ENCODE results near the gene L3MBTL1. TPM values are rescaled to one million over a fixed set of nuclear protein-coding genes. Genes with fewer than 3 reads are reported as not detected.

L3MBTL1 gene
- total RNA-seq, 1 donor, result 7.8 TPM

- H3K4me3 ChIP-seq (ENCODE audit: low read depth, low read length), result no peak overlapping the region
- DNase-seq (ENCODE audit: low read depth), result no peak
- TF ChIP-seq, protein P1, sequence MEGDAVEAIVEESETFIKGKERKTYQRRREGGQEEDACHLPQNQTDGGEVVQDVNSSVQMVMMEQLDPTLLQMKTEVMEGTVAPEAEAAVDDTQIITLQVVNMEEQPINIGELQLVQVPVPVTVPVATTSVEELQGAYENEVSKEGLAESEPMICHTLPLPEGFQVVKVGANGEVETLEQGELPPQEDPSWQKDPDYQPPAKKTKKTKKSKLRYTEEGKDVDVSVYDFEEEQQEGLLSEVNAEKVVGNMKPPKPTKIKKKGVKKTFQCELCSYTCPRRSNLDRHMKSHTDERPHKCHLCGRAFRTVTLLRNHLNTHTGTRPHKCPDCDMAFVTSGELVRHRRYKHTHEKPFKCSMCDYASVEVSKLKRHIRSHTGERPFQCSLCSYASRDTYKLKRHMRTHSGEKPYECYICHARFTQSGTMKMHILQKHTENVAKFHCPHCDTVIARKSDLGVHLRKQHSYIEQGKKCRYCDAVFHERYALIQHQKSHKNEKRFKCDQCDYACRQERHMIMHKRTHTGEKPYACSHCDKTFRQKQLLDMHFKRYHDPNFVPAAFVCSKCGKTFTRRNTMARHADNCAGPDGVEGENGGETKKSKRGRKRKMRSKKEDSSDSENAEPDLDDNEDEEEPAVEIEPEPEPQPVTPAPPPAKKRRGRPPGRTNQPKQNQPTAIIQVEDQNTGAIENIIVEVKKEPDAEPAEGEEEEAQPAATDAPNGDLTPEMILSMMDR (IDR thresholded peaks at IDR 0.05; ENCODE audit: insufficient read depth, low read depth, low read length), result no peak
Measured at GRCh38 chr20:43538878-43539700, 31.6 kb downstream of the L3MBTL1 start.

DNA sequence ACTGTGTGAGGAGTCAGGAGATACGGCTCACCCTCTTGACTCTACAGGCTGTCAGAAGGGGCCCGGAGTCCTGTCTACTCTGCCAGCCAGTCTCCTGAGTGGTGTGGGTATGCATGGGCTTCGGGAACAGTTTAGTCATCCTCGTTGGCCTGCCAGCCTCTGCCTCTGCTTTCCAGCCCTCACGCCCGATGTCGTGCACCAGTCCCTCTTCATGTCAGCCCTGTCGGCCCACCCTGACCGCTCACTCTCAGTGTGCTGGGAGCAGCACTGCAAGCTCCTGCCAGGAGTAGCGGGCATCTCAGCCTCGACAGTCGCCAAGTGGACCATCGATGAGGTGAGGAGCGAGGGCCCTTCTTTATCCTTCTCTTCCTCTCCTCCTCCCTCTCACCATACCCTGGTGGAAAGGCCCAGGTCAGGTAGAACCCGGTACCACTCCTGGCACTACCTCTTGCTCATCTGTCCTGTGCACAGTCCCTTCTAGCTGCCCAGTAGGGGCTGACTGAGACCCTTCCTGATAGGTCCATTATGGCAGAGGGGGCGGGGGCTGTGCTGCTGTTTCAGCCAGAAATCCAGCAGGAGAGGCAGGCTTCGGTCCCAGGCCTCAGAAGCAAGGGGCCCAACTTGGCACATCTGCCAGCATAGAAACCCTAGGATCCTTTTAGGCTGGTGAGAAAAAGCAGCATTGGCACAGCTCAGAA, 32.6 kb downstream of the L3MBTL1 start:
- no peak for DNase-seq (ENCODE audit: low read depth)
- TF ChIP-seq, protein P1 (IDR thresholded peaks at IDR 0.05; ENCODE audit: insufficient read depth, low read depth, low read length), result no peak
- no peak overlapping the region for H3K4me3 ChIP-seq (ENCODE audit: low read depth, low read length)

DNA sequence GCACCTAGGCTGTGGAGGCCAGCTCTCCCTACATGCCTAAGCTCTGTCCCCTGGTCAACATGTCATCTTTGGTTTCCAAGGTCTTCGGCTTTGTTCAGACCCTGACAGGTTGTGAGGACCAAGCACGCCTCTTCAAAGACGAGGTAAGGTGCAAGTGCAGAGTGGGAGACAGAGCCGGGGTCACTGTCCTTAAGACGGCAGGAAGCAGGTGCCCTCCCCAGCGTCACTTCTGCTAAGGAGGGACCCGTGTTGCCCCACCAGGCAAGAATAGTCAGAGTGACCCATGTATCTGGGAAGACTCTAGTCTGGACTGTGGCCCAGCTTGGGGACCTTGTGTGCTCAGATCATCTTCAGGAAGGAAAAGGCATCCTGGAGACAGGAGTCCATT, 33.2 kb downstream of the L3MBTL1 start:
- DNase-seq (ENCODE audit: low read depth), result no peak
- H3K4me3 ChIP-seq (ENCODE audit: low read depth, low read length), result no peak overlapping the region
- TF ChIP-seq, protein P1 (IDR thresholded peaks at IDR 0.05; ENCODE audit: insufficient read depth, low read depth, low read length), result no peak

- no peak for DNase-seq (ENCODE audit: low read depth)
- H3K4me3 ChIP-seq (ENCODE audit: low read depth, low read length), result no peak overlapping the region
Measured at GRCh38 chr20:43541214-43541613, 33.7 kb downstream of the L3MBTL1 start.

DNA sequence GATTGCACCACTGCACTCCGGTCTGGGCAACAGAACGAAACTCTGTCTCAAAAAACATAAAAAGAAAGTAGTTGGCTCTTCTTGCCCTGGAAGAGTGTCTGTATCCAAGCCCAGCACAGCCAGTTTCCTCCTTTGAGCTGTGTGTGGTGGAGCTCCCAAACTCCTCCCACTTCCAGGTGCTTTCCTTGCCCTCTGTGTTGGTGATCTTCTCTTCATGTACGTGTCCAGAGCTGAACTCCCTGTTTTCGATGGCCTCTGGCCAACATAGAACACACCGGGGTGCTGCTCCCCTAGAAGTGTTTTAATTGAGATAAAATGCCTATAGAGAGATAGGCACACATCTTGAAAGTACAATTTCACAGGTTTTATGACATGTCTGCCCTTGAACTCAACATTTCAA, 34.7 kb downstream of the L3MBTL1 start:
- DNase-seq (ENCODE audit: low read depth), result no peak
- no peak overlapping the region for H3K4me3 ChIP-seq (ENCODE audit: low read depth, low read length)
- TF ChIP-seq, protein P1 (IDR thresholded peaks at IDR 0.05; ENCODE audit: insufficient read depth, low read depth, low read length), result no peak

More at GRCh38 chr20:43541214-43541613, 33.7 kb downstream of the L3MBTL1 start:
- TF ChIP-seq, protein P1 (IDR thresholded peaks at IDR 0.05; ENCODE audit: insufficient read depth, low read depth, low read length), result no peak

DNA sequence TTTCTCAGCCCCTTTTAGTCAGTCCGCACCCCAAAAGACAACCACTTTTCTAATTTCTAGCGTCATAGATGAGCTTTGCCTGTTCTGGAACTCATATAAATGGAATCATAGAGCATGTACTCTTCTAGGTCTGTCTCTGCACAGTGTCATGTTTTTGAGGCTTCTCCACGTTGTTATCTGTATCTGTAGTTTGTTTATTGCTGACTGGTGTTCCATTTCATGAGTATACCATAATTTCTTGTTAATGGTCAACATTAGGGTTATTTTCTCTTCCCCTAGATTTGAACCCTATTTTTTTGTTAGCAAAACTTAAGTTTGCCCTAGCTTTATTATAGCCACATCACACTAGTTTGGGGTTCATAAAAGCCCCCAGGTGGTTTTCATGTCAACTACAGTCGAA, 35.2 kb downstream of the L3MBTL1 start:
- no peak overlapping the region for H3K4me3 ChIP-seq (ENCODE audit: low read depth, low read length)
- TF ChIP-seq, protein P1 (IDR thresholded peaks at IDR 0.05; ENCODE audit: insufficient read depth, low read depth, low read length), result no peak
- no peak for DNase-seq (ENCODE audit: low read depth)
